SK-N-SH treated with all-trans-retinoic acid at 6 μM for 48 hours (cell line): Measurements from ENCODE around the gene CFAP251.
"Not testable (repeated sequence)": the region's sequence is repeated elsewhere in the genome, so short reads cannot be mapped to it uniquely, and the experiment has no call there.

Experiments
- ATAC-seq: fragments of 200-7000 bp; cut with Tn5 transposase; 3 replicates; pipeline ENCODE4 v1.9.1; 2020; ENCODE audit warnings: mild to moderate bottlenecking, moderate library complexity
- ARNTL ChIP-seq: fragments of 450-650 bp; formaldehyde crosslinking; IDR thresholded peaks from 2 replicates; pipeline ENCODE4 v1.5.0; 2020; ENCODE audit warnings: low read depth, mild to moderate bottlenecking, moderate library complexity, borderline replicate concordance
- BACH2 ChIP-seq: fragments of 250-450 bp; sonication (Bioruptor Pico); IDR thresholded peaks from 2 replicates; pipeline ENCODE4 v1.9.0; 2021; ENCODE audit warnings: mild to moderate bottlenecking, borderline replicate concordance
- CSDC2 ChIP-seq: fragments of 250-450 bp; sonication (Bioruptor Pico); IDR thresholded peaks from 2 replicates; pipeline ENCODE4 v1.5.0; 2020; ENCODE audit warnings: mild to moderate bottlenecking, moderate library complexity
- ESRRG ChIP-seq: fragments of 250-450 bp; sonication (Bioruptor Pico); IDR thresholded peaks from 2 replicates; pipeline ENCODE4 v1.6.1; 2021; ENCODE audit warnings: mild to moderate bottlenecking
- GLIS3 ChIP-seq: fragments of 250-450 bp; sonication (Bioruptor Pico); IDR thresholded peaks from 2 replicates; pipeline ENCODE4 v1.5.0; 2020; ENCODE audit warnings: mild to moderate bottlenecking, moderate library complexity
- OSR1 ChIP-seq: fragments of 250-450 bp; sonication (Bioruptor Pico); IDR thresholded peaks from 2 replicates; pipeline ENCODE4 v1.8.0; 2022; ENCODE audit warnings: moderate library complexity, mild to moderate bottlenecking, inconsistent platforms
- RARB ChIP-seq: fragments of 250-450 bp; sonication (Bioruptor Pico); IDR thresholded peaks from 2 replicates; pipeline ENCODE4 v1.8.0; 2021; ENCODE audit warnings: mild to moderate bottlenecking, moderate library complexity
- SNAI2 ChIP-seq: fragments of 250-450 bp; sonication (Bioruptor Pico); IDR thresholded peaks from 2 replicates; pipeline ENCODE4 v1.5.0; 2020; ENCODE audit warnings: mild to moderate bottlenecking, moderate library complexity
- TCF4 ChIP-seq: fragments of 250-450 bp; sonication (Bioruptor Pico); IDR thresholded peaks from 2 replicates; pipeline ENCODE4 v1.8.0; 2021; ENCODE audit warnings: mild to moderate bottlenecking, moderate library complexity, borderline replicate concordance
- TOX ChIP-seq: fragments of 250-450 bp; sonication (Bioruptor Pico); IDR thresholded peaks from 2 replicates; pipeline ENCODE4 v1.8.0; 2021; ENCODE audit warnings: mild to moderate bottlenecking, moderate library complexity, borderline replicate concordance
- ZFP30 ChIP-seq: fragments of 450-650 bp; formaldehyde crosslinking; IDR thresholded peaks from 2 replicates; pipeline ENCODE4 v1.5.0; 2022; ENCODE audit warnings: mild to moderate bottlenecking, moderate library complexity
- ZNF565 ChIP-seq: fragments of 450-650 bp; formaldehyde crosslinking; conservative IDR thresholded peaks from 2 replicates; pipeline ENCODE4 v1.5.0; 2020; ENCODE audit warnings: low read depth, mild to moderate bottlenecking, moderate library complexity
- ZNF8 ChIP-seq: fragments of 450-650 bp; formaldehyde crosslinking; IDR thresholded peaks from 2 replicates; pipeline ENCODE4 v1.5.0; 2020; ENCODE audit warnings: mild to moderate bottlenecking, moderate library complexity
- TF ChIP-seq, protein P1 (sequence below): fragments of 250-450 bp; sonication (Bioruptor Pico); IDR thresholded peaks from 2 replicates; pipeline ENCODE4 v1.8.0; 2020; ENCODE audit warnings: mild to moderate bottlenecking, moderate library complexity, borderline replicate concordance
- TF ChIP-seq, protein P2 (sequence below): fragments of 250-450 bp; sonication (Bioruptor Pico); IDR thresholded peaks from 2 replicates; pipeline ENCODE4 v1.5.1; 2021; ENCODE audit warnings: mild to moderate bottlenecking, moderate library complexity
- TF ChIP-seq, protein P3 (sequence below): fragments of 250-450 bp; sonication (Bioruptor Pico); IDR thresholded peaks from 2 replicates; pipeline ENCODE4 v1.8.0; 2021; ENCODE audit warnings: low read depth, mild to moderate bottlenecking, moderate library complexity, borderline replicate concordance
- TF ChIP-seq, protein P4 (sequence below): fragments of 250-450 bp; sonication (Bioruptor Pico); IDR thresholded peaks from 2 replicates; pipeline ENCODE4 v1.5.0; 2020; ENCODE audit warnings: mild to moderate bottlenecking, moderate library complexity
- TF ChIP-seq, protein P5 (sequence below): fragments of 250-450 bp; sonication (Bioruptor Pico); IDR thresholded peaks from 2 replicates; pipeline ENCODE4 v1.5.1; 2020; ENCODE audit warnings: low read depth, mild to moderate bottlenecking, moderate library complexity

Gene CFAP251

DNA sequence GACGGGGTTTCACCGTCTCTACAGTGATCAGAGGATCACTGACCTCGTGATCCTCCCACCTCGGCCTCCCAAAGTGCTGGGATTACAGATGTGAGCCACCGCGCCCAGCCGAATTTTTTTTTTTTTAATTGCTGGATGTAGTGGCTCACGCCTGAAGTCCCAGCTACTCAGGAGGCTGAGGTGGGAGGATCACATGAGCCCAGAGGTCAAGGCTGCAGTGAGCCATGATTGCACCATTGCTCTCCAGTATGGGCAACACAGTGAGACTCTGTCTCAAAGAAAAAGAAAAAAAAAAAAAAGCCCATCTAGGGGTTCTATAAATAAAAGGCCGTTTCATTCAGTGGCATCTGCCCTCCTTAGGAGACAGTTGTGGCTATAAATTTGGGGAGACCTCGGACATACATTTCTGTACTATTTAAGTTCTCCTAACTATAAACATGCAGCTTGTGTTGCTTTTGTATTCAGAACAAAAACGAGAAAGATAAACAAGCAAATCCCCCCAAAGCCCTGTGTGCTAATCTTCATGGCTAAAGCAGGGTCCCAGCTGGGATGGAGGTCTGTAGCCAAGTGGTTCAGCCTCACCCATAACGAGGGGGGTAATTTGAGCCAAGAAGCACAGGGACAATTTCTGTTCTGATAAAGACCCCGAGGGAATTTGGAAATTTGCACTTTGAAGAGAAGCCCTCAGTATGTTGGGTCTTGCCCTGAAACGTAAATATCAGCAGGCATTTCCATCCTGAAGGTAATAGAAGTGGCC, 68.3 kb downstream of the CFAP251 start (continued):
- TF ChIP-seq, protein P1, sequence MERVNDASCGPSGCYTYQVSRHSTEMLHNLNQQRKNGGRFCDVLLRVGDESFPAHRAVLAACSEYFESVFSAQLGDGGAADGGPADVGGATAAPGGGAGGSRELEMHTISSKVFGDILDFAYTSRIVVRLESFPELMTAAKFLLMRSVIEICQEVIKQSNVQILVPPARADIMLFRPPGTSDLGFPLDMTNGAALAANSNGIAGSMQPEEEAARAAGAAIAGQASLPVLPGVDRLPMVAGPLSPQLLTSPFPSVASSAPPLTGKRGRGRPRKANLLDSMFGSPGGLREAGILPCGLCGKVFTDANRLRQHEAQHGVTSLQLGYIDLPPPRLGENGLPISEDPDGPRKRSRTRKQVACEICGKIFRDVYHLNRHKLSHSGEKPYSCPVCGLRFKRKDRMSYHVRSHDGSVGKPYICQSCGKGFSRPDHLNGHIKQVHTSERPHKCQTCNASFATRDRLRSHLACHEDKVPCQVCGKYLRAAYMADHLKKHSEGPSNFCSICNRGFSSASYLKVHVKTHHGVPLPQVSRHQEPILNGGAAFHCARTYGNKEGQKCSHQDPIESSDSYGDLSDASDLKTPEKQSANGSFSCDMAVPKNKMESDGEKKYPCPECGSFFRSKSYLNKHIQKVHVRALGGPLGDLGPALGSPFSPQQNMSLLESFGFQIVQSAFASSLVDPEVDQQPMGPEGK (CRISPR knock-in tag) = no peak
- no peak for TF ChIP-seq BACH2 (CRISPR knock-in tag)
- TF ChIP-seq, protein P2, sequence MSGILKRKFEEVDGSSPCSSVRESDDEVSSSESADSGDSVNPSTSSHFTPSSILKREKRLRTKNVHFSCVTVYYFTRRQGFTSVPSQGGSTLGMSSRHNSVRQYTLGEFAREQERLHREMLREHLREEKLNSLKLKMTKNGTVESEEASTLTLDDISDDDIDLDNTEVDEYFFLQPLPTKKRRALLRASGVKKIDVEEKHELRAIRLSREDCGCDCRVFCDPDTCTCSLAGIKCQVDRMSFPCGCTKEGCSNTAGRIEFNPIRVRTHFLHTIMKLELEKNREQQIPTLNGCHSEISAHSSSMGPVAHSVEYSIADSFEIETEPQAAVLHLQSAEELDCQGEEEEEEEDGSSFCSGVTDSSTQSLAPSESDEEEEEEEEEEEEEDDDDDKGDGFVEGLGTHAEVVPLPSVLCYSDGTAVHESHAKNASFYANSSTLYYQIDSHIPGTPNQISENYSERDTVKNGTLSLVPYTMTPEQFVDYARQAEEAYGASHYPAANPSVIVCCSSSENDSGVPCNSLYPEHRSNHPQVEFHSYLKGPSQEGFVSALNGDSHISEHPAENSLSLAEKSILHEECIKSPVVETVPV = no peak
- TF ChIP-seq ARNTL = no peak
- TF ChIP-seq ZFP30 (CRISPR knock-in tag) = no peak
- TF ChIP-seq RARB (CRISPR knock-in tag) = no peak
- TF ChIP-seq, protein P3, sequence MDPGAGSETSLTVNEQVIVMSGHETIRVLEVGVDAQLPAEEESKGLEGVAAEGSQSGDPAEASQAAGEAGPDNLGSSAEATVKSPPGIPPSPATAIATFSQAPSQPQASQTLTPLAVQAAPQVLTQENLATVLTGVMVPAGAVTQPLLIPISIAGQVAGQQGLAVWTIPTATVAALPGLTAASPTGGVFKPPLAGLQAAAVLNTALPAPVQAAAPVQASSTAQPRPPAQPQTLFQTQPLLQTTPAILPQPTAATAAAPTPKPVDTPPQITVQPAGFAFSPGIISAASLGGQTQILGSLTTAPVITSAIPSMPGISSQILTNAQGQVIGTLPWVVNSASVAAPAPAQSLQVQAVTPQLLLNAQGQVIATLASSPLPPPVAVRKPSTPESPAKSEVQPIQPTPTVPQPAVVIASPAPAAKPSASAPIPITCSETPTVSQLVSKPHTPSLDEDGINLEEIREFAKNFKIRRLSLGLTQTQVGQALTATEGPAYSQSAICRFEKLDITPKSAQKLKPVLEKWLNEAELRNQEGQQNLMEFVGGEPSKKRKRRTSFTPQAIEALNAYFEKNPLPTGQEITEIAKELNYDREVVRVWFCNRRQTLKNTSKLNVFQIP (CRISPR knock-in tag) = no peak

DNA sequence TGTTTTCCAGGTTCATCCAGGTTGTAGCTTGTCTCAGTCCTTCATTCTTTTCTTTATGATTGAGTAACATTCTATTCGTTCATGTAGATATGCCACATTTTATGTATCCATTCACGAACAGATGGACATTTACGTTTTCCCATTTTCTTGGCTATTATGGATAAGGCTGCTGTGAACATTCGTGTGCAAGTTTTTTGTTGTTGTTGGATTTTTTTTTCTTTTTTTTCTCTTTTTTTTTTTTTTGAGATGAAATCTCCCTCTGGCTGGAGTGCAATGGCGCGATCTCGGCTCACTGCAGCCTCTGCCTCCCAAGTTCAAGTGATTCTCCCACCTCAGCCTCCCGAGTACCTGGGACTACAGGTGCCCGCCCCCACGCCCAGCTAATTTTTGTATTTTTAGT, 70.1 kb downstream of the CFAP251 start:
- ATAC-seq = not testable (repeated sequence)

DNA sequence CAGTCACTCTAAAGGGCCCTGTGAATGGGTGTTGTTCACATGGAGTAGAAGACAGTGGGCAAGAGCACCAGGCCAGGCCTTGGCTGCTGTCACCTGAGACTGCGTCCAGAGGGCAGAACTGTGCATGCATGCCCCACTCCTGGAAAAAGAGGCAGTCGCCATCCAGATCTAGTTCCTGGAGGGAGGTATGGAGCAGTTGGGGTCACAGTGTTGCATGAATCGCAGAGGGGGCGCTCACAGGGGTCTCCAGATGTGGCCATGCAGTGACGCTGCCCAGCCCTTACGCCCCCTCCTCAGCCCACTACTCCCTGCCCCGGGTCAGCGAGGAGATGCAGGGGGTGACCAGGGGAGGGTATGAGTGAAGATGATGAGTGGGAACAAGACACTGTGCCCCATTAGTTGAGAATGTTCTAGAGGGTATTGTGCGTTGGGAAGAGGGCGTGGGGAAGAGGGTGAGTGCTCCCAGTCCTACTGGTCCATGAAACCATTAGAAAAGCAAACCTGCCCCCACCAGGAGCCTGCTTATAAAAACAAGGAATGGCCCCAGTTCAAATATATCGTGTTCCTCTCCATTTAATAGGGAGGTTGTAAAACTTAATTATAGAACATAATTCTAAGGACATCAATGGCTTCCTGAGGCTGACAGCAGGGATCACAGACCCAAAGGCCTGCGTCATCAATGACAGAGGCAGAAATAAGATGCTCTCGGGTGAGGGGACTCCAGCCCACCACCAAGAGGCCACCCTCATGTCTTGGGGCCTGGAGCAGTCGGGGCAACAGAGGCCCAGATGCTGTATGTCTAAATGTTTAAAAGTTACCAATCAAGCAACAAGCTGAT, 71.1 kb downstream of the CFAP251 start:
- TF ChIP-seq ESRRG = no peak
- TF ChIP-seq, protein P3 (CRISPR knock-in tag) = no peak
- TF ChIP-seq SNAI2 = no peak
- TF ChIP-seq, protein P4, sequence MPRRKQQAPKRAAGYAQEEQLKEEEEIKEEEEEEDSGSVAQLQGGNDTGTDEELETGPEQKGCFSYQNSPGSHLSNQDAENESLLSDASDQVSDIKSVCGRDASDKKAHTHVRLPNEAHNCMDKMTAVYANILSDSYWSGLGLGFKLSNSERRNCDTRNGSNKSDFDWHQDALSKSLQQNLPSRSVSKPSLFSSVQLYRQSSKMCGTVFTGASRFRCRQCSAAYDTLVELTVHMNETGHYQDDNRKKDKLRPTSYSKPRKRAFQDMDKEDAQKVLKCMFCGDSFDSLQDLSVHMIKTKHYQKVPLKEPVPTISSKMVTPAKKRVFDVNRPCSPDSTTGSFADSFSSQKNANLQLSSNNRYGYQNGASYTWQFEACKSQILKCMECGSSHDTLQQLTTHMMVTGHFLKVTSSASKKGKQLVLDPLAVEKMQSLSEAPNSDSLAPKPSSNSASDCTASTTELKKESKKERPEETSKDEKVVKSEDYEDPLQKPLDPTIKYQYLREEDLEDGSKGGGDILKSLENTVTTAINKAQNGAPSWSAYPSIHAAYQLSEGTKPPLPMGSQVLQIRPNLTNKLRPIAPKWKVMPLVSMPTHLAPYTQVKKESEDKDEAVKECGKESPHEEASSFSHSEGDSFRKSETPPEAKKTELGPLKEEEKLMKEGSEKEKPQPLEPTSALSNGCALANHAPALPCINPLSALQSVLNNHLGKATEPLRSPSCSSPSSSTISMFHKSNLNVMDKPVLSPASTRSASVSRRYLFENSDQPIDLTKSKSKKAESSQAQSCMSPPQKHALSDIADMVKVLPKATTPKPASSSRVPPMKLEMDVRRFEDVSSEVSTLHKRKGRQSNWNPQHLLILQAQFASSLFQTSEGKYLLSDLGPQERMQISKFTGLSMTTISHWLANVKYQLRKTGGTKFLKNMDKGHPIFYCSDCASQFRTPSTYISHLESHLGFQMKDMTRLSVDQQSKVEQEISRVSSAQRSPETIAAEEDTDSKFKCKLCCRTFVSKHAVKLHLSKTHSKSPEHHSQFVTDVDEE (CRISPR knock-in tag) = no peak
- TF ChIP-seq ZNF8 (CRISPR knock-in tag) = no peak
- no peak for TF ChIP-seq TCF4
- no peak for TF ChIP-seq ARNTL
- no peak for TF ChIP-seq GLIS3
- TF ChIP-seq, protein P2 = no peak
- no peak for TF ChIP-seq ZNF565
- TF ChIP-seq BACH2 (CRISPR knock-in tag) = no peak
- TF ChIP-seq OSR1 (CRISPR knock-in tag) = no peak
- TF ChIP-seq, protein P5, sequence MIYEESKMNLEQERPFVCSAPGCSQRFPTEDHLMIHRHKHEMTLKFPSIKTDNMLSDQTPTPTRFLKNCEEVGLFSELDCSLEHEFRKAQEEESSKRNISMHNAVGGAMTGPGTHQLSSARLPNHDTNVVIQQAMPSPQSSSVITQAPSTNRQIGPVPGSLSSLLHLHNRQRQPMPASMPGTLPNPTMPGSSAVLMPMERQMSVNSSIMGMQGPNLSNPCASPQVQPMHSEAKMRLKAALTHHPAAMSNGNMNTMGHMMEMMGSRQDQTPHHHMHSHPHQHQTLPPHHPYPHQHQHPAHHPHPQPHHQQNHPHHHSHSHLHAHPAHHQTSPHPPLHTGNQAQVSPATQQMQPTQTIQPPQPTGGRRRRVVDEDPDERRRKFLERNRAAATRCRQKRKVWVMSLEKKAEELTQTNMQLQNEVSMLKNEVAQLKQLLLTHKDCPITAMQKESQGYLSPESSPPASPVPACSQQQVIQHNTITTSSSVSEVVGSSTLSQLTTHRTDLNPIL (CRISPR knock-in tag) = no peak
- TF ChIP-seq TOX = no peak
- TF ChIP-seq CSDC2 (CRISPR knock-in tag) = no peak

More for the DNA sequence above, 71.1 kb downstream of the CFAP251 start:
- no peak for ATAC-seq
